ENCODE results near the gene GPC2.

- TF ChIP-seq, protein P1, sequence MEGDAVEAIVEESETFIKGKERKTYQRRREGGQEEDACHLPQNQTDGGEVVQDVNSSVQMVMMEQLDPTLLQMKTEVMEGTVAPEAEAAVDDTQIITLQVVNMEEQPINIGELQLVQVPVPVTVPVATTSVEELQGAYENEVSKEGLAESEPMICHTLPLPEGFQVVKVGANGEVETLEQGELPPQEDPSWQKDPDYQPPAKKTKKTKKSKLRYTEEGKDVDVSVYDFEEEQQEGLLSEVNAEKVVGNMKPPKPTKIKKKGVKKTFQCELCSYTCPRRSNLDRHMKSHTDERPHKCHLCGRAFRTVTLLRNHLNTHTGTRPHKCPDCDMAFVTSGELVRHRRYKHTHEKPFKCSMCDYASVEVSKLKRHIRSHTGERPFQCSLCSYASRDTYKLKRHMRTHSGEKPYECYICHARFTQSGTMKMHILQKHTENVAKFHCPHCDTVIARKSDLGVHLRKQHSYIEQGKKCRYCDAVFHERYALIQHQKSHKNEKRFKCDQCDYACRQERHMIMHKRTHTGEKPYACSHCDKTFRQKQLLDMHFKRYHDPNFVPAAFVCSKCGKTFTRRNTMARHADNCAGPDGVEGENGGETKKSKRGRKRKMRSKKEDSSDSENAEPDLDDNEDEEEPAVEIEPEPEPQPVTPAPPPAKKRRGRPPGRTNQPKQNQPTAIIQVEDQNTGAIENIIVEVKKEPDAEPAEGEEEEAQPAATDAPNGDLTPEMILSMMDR (IDR thresholded peaks at IDR 0.05; ENCODE audit: insufficient read depth, low read length): no peak
- TF ChIP-seq, protein P2, sequence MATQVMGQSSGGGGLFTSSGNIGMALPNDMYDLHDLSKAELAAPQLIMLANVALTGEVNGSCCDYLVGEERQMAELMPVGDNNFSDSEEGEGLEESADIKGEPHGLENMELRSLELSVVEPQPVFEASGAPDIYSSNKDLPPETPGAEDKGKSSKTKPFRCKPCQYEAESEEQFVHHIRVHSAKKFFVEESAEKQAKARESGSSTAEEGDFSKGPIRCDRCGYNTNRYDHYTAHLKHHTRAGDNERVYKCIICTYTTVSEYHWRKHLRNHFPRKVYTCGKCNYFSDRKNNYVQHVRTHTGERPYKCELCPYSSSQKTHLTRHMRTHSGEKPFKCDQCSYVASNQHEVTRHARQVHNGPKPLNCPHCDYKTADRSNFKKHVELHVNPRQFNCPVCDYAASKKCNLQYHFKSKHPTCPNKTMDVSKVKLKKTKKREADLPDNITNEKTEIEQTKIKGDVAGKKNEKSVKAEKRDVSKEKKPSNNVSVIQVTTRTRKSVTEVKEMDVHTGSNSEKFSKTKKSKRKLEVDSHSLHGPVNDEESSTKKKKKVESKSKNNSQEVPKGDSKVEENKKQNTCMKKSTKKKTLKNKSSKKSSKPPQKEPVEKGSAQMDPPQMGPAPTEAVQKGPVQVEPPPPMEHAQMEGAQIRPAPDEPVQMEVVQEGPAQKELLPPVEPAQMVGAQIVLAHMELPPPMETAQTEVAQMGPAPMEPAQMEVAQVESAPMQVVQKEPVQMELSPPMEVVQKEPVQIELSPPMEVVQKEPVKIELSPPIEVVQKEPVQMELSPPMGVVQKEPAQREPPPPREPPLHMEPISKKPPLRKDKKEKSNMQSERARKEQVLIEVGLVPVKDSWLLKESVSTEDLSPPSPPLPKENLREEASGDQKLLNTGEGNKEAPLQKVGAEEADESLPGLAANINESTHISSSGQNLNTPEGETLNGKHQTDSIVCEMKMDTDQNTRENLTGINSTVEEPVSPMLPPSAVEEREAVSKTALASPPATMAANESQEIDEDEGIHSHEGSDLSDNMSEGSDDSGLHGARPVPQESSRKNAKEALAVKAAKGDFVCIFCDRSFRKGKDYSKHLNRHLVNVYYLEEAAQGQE (IDR thresholded peaks at IDR 0.05; ENCODE audit: insufficient replicate concordance, low read depth): no peak
- no peak for TF ChIP-seq POLR2AphosphoS5 (IDR thresholded peaks at IDR 0.05; ENCODE audit: low read depth)
Measured at GRCh38 chr7:100152404-100152803, 24.8 kb downstream of the GPC2 start.
